GM21360 (cell line): ENCODE measurements around the gene ZNF416.
A peak's percentile ranks its signal among the peaks of the same experiment; 100 is the strongest.

ENCODE experiments used
- ATAC-seq: cut with Tn5 transposase; IDR thresholded peaks from one replicate; pipeline ENCODE4 v1.9.1; 2021; ENCODE audit warnings: mild to moderate bottlenecking, moderate library complexity; ENCODE audit not compliant: unreplicated experiment

The ZNF416 gene

GRCh38 chr19:57559404-57560025, 19.2 kb downstream of the ZNF416 start, which contains the start of gene ZNF550:
Gene ZNF550, minus strand, starts transcription at chr19:57559863. Its CDS starts 181 bp downstream, at chr19:57559682.
- peak; percentile 93 for ATAC-seq

- no peak for ATAC-seq
These were observed 19.7 kb downstream of the ZNF416 start for GRCh38 chr19:57559008-57559403.

GRCh38 chr19:57558525-57558924, 20.2 kb downstream of the ZNF416 start:
- ATAC-seq = no peak

DNA sequence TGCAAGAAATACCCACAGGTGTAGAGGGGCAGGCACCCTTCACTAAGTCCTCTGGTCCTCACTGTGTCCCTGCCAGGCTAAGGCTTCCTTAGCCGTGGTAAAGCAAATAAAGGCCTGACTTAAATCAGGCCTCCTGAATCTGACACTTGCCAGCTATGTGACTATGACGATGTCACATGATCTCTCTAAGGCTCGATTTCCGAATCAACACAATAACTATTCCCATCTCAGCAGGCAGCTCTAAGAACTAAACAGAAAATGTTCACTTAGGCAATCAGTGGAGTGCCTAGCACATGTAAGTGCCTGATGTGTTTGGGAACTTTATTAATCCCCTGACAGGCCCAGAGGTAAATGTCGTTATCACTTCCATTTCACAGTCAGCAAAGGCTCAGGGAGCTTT, 21.1 kb downstream of the ZNF416 start:
- ATAC-seq = no peak

- ATAC-seq = no peak
These were observed 26.3 kb downstream of the ZNF416 start for GRCh38 chr19:57552432-57552831.

DNA sequence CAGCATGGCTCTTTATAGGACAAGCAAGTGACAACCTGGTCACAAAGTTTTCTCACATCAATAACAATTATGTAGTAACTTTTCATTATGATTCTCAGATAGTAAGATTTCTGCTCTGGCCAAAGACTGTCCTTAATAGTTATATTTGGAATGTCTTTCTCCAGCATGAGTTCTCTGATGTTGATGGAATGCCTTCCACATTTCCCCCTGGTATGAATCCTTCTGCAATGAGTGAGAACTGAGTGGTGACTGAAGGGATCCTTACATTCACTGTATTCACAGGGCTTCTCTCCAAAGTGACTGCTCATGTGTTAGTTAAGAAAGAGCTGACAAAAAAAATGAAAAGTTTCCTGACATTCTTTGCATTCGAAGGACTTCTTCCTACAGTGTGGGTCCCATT, 32.2 kb downstream of the ZNF416 start:
- ATAC-seq = no peak

- no peak for ATAC-seq
These were observed 40.7 kb downstream of the ZNF416 start for GRCh38 chr19:57537953-57538547.

DNA sequence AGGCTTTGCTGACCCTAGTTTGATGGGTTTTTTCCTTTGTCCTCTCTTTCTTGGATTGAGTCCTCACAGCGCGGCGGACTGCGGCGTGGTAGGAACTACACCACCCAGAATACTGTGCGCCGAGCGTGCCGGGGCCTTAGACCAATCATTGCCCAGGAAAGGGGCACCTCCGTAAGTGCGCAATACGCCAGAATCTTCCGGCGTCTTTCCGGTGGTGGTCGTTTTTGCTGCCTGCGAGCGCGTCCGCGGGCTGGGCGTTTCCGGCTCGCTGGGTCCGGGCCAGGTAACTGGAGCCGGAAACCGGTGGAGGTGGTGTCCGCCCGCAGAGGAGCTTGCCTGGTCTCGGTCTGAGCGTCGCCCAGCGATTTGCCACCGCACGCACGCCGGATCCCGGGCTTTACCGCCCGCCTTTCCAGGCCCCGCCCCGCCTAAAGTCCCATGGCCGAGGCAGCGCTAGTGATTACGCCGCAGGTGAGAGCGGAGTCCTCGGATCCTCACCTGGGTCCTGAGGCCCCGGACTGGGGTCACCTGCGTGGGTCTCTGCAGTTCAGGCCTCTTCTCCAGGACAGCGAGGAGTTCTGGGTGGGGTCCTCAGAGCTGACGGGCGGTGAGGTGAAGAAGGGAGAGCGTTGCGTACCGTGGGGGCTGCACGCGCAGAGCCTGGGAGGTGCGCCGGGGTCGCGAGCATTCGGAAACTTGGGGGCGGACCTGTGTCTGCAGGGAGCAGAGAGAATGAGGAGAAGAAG, 51.4 kb downstream of the ZNF416 start, which contains the start of gene ZNF549:
Gene ZNF549 (plus strand): TSS at position 221 of the 746 bp plus-strand sequence. CDS start 218 bp downstream, at position 439.
- ATAC-seq = peak; percentile 93
